ENCODE data around the gene PMEPA1. TPM values are rescaled to one million over a fixed set of nuclear protein-coding genes. Genes with fewer than 3 reads are reported as not detected.
"Not testable (repeated sequence)": the region's sequence is repeated elsewhere in the genome, so short reads cannot be mapped to it uniquely, and the experiment has no call there.

The PMEPA1 gene
- polyA plus RNA-seq, 1 donor = 18.9 TPM

DNA sequence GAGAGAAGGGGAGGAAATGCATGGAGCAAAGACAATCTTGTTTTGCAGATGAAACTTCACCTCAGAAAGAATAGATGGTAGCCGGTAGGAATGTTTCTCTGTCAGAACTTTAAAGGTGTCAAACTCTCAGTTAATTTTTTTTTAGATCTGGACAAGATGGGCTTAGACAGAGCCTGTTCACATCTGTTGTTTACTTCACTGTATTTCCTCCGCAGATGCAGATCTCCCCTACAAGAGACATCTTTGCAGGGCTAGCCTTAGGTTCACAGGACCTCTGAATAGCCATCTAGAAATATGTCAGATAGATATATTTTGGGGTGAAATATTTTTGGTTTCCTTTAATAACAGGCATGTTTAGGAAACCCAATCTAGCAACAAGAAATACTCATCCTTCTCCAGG, 77.5 kb downstream of the PMEPA1 start:
- Histone ChIP-seq H3K36me3 (ENCODE audit: control insufficient read depth, insufficient read depth, low read length) (no peaks in the 10 kb centered on the region), H3K4me3 (ENCODE audit: low read length) (no peak overlapping the region), H3K27me3 (ENCODE audit: control insufficient read depth, insufficient read depth, low read length) (no peaks in the 10 kb centered on the region), H3K9me3 (ENCODE audit: control insufficient read depth, low read depth, low read length) (peaks cover 5% of the 10 kb centered on the region), H3K4me1 (ENCODE audit: control insufficient read depth, insufficient read depth, low read length) (no peaks in the 10 kb centered on the region), H3K27ac (ENCODE audit: low read length) (no peak overlapping the region)
- 80% methylated on average over 1 of the region's 2 CpGs for WGBS (ENCODE audit: insufficient coverage, low lambda C conversion rate)
- DNase-seq = no peak

DNA sequence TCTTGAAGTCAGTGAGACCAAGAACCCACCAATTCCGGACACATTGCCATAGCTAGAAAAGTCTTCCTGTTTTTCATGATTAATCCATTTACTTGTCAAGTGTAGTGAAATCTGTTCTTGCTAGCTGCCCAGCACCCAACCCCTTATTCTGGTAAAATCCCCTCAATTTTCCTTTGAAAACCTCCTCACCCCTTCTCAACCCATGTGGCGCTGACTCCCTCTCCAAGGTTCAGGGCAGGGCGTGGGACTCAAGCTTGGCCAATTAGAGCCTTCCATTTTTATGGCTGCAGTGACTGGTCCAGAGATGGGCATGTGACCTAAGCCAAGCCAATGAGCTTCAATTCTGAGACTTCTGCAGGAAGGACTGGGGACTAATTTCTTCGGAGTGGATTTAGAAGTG, 79.8 kb downstream of the PMEPA1 start:
- WGBS (ENCODE audit: insufficient coverage, low lambda C conversion rate) = 0% methylated on average over 1 of the region's 4 CpGs
- H3K4me1 ChIP-seq (ENCODE audit: control insufficient read depth, insufficient read depth, low read length) = no peaks in the 10 kb centered on the region
- no peaks in the 10 kb centered on the region for H3K36me3 ChIP-seq (ENCODE audit: control insufficient read depth, insufficient read depth, low read length)
- no peak for DNase-seq
- H3K27me3 ChIP-seq (ENCODE audit: control insufficient read depth, insufficient read depth, low read length) = no peaks in the 10 kb centered on the region
- no peak overlapping the region for H3K4me3 ChIP-seq (ENCODE audit: low read length)
- no peak overlapping the region for H3K27ac ChIP-seq (ENCODE audit: low read length)
- H3K9me3 ChIP-seq (ENCODE audit: control insufficient read depth, low read depth, low read length) = peaks cover 6% of the 10 kb centered on the region

- not testable (repeated sequence) for H3K27ac ChIP-seq (ENCODE audit: low read length); H3K4me3 ChIP-seq (ENCODE audit: low read length); H3K36me3 ChIP-seq (ENCODE audit: control insufficient read depth, insufficient read depth, low read length); DNase-seq; H3K27me3 ChIP-seq (ENCODE audit: control insufficient read depth, insufficient read depth, low read length); H3K9me3 ChIP-seq (ENCODE audit: control insufficient read depth, low read depth, low read length); H3K4me1 ChIP-seq (ENCODE audit: control insufficient read depth, insufficient read depth, low read length)
- WGBS (ENCODE audit: insufficient coverage, low lambda C conversion rate) = no CpG with 5 or more reads among the region's 9 CpGs
Observed at GRCh38 chr20:57629491-57629901, 80.3 kb downstream of the PMEPA1 start.

GRCh38 chr20:57628962-57629308, 80.9 kb downstream of the PMEPA1 start:
- DNase-seq; H3K4me1 ChIP-seq (ENCODE audit: control insufficient read depth, insufficient read depth, low read length): not testable (repeated sequence)

GRCh38 chr20:57628047-57628961, 81.5 kb downstream of the PMEPA1 start:
- no peaks in the 10 kb centered on the region for H3K4me1 ChIP-seq (ENCODE audit: control insufficient read depth, insufficient read depth, low read length)
- no peak overlapping the region for H3K4me3 ChIP-seq (ENCODE audit: low read length)
- peak in 1 of 2 donors; percentile 28 for DNase-seq
- peaks cover 6% of the 10 kb centered on the region for H3K9me3 ChIP-seq (ENCODE audit: control insufficient read depth, low read depth, low read length)
- peak overlapping the region; percentile 58 for H3K27ac ChIP-seq (ENCODE audit: low read length)
- no peaks in the 10 kb centered on the region for H3K36me3 ChIP-seq (ENCODE audit: control insufficient read depth, insufficient read depth, low read length)
- H3K27me3 ChIP-seq (ENCODE audit: control insufficient read depth, insufficient read depth, low read length) = no peaks in the 10 kb centered on the region
- WGBS (ENCODE audit: insufficient coverage, low lambda C conversion rate) = 60% methylated on average over 3 of the region's 29 CpGs

More at GRCh38 chr20:57628962-57629308, 80.9 kb downstream of the PMEPA1 start:
- H3K27ac ChIP-seq (ENCODE audit: low read length); H3K4me3 ChIP-seq (ENCODE audit: low read length); H3K36me3 ChIP-seq (ENCODE audit: control insufficient read depth, insufficient read depth, low read length); H3K27me3 ChIP-seq (ENCODE audit: control insufficient read depth, insufficient read depth, low read length); H3K9me3 ChIP-seq (ENCODE audit: control insufficient read depth, low read depth, low read length): not testable (repeated sequence)
- no CpG with 5 or more reads among the region's 12 CpGs for WGBS (ENCODE audit: insufficient coverage, low lambda C conversion rate)

- peaks cover 6% of the 10 kb centered on the region for H3K9me3 ChIP-seq (ENCODE audit: control insufficient read depth, low read depth, low read length)
- no peaks in the 10 kb centered on the region for H3K36me3 ChIP-seq (ENCODE audit: control insufficient read depth, insufficient read depth, low read length)
- no peaks in the 10 kb centered on the region for H3K27me3 ChIP-seq (ENCODE audit: control insufficient read depth, insufficient read depth, low read length)
- H3K4me1 ChIP-seq (ENCODE audit: control insufficient read depth, insufficient read depth, low read length) = no peaks in the 10 kb centered on the region
- H3K4me3 ChIP-seq (ENCODE audit: low read length) = no peak overlapping the region
- no CpG with 5 or more reads among the region's 2 CpGs for WGBS (ENCODE audit: insufficient coverage, low lambda C conversion rate)
- H3K27ac ChIP-seq (ENCODE audit: low read length) = peak overlapping the region; percentile 58
- DNase-seq = no peak
Observed at GRCh38 chr20:57627339-57627738, 82.5 kb downstream of the PMEPA1 start.

GRCh38 chr20:57625978-57626377, 83.8 kb downstream of the PMEPA1 start:
- no CpG with 5 or more reads among the region's 2 CpGs for WGBS (ENCODE audit: insufficient coverage, low lambda C conversion rate)
- Histone ChIP-seq H3K27ac (ENCODE audit: low read length) (no peak overlapping the region), H3K4me3 (ENCODE audit: low read length) (no peak overlapping the region), H3K9me3 (ENCODE audit: control insufficient read depth, low read depth, low read length) (peaks cover 4% of the 10 kb centered on the region), H3K27me3 (ENCODE audit: control insufficient read depth, insufficient read depth, low read length) (no peaks in the 10 kb centered on the region), H3K4me1 (ENCODE audit: control insufficient read depth, insufficient read depth, low read length) (no peaks in the 10 kb centered on the region), H3K36me3 (ENCODE audit: control insufficient read depth, insufficient read depth, low read length) (no peaks in the 10 kb centered on the region)
- DNase-seq = no peak

- Histone ChIP-seq H3K27me3 (ENCODE audit: control insufficient read depth, insufficient read depth, low read length) (no peaks in the 10 kb centered on the region), H3K27ac (ENCODE audit: low read length) (no peak overlapping the region), H3K36me3 (ENCODE audit: control insufficient read depth, insufficient read depth, low read length) (no peaks in the 10 kb centered on the region), H3K9me3 (ENCODE audit: control insufficient read depth, low read depth, low read length) (peaks cover 4% of the 10 kb centered on the region), H3K4me1 (ENCODE audit: control insufficient read depth, insufficient read depth, low read length) (no peaks in the 10 kb centered on the region), H3K4me3 (ENCODE audit: low read length) (no peak overlapping the region)
- DNase-seq = no peak
- 100% methylated on average over 1 of the region's 7 CpGs for WGBS (ENCODE audit: insufficient coverage, low lambda C conversion rate)
Observed at GRCh38 chr20:57625181-57625958, 84.4 kb downstream of the PMEPA1 start.

- Histone ChIP-seq H3K27me3 (ENCODE audit: control insufficient read depth, insufficient read depth, low read length) (no peaks in the 10 kb centered on the region), H3K4me1 (ENCODE audit: control insufficient read depth, insufficient read depth, low read length) (no peaks in the 10 kb centered on the region), H3K9me3 (ENCODE audit: control insufficient read depth, low read depth, low read length) (peaks cover 4% of the 10 kb centered on the region), H3K36me3 (ENCODE audit: control insufficient read depth, insufficient read depth, low read length) (no peaks in the 10 kb centered on the region), H3K4me3 (ENCODE audit: low read length) (no peak overlapping the region), H3K27ac (ENCODE audit: low read length) (no peak overlapping the region)
- no CpG with 5 or more reads among the region's 3 CpGs for WGBS (ENCODE audit: insufficient coverage, low lambda C conversion rate)
- no peak for DNase-seq
Observed at GRCh38 chr20:57624124-57624523, 85.7 kb downstream of the PMEPA1 start.

- peaks cover 4% of the 10 kb centered on the region for H3K9me3 ChIP-seq (ENCODE audit: control insufficient read depth, low read depth, low read length)
- H3K27me3 ChIP-seq (ENCODE audit: control insufficient read depth, insufficient read depth, low read length) = no peaks in the 10 kb centered on the region
- no peaks in the 10 kb centered on the region for H3K36me3 ChIP-seq (ENCODE audit: control insufficient read depth, insufficient read depth, low read length)
- WGBS (ENCODE audit: insufficient coverage, low lambda C conversion rate) = 83% methylated on average over 1 of the region's 14 CpGs
- no peak overlapping the region for H3K4me3 ChIP-seq (ENCODE audit: low read length)
- H3K27ac ChIP-seq (ENCODE audit: low read length) = no peak overlapping the region
- peaks cover 7% of the 10 kb centered on the region for H3K4me1 ChIP-seq (ENCODE audit: control insufficient read depth, insufficient read depth, low read length)
- peak; percentile 34 to 52 for DNase-seq
Observed at GRCh38 chr20:57622579-57623381, 87.0 kb downstream of the PMEPA1 start.

Data from large intestine (tissue), 3 donors.